ENCODE measurements around the gene THSD4. TPM values are rescaled to one million over a fixed set of nuclear protein-coding genes. Genes with fewer than 3 reads are reported as not detected.

Gene THSD4
- total RNA-seq, 2 donors from 2014 or later, result not detected

- ATAC-seq (no peak), DNase-seq (ENCODE audit: low spot score) (no peak)
- no peaks in the 10 kb centered on the region for H3K36me3 Mint-ChIP-seq
- H3K9me3 Mint-ChIP-seq, result no peaks in the 10 kb centered on the region
- no peak overlapping the region for H3K27ac Mint-ChIP-seq
- peaks cover 10 to 43% of the 10 kb centered on the region in 2 donors for H3K27me3 Mint-ChIP-seq
- H3K4me1 Mint-ChIP-seq (ENCODE audit: low read depth in 2 of 2), result no peaks in the 10 kb centered on the region
- no peak overlapping the region for H3K4me3 Mint-ChIP-seq
Observed at GRCh38 chr15:71512682-71513006, 397.4 kb downstream of the THSD4 start.

GRCh38 chr15:71515375-71516186, 400.3 kb downstream of the THSD4 start:
- Mint-ChIP-seq H3K27ac (no peak overlapping the region), H3K4me1 (ENCODE audit: low read depth in 2 of 2) (no peaks in the 10 kb centered on the region), H3K9me3 (no peaks in the 10 kb centered on the region), H3K4me3 (no peak overlapping the region), H3K27me3 (peaks cover 17 to 61% of the 10 kb centered on the region in 2 donors), H3K36me3 (no peaks in the 10 kb centered on the region)
- DNase-seq (ENCODE audit: low spot score) (no peak), ATAC-seq (no peak)

GRCh38 chr15:71517751-71518150, 402.5 kb downstream of the THSD4 start:
- H3K9me3 Mint-ChIP-seq, result no peaks in the 10 kb centered on the region
- H3K4me1 Mint-ChIP-seq (ENCODE audit: low read depth in 2 of 2), result no peaks in the 10 kb centered on the region
- ATAC-seq (peak in 1 of 2 donors; percentile 21), DNase-seq (ENCODE audit: low spot score) (no peak)
- H3K4me3 Mint-ChIP-seq, result no peak overlapping the region
- peaks cover 19 to 68% of the 10 kb centered on the region in 2 donors for H3K27me3 Mint-ChIP-seq
- no peak overlapping the region for H3K27ac Mint-ChIP-seq
- H3K36me3 Mint-ChIP-seq, result no peaks in the 10 kb centered on the region

GRCh38 chr15:71518661-71519060, 403.4 kb downstream of the THSD4 start:
- H3K9me3 Mint-ChIP-seq, result no peaks in the 10 kb centered on the region
- H3K4me3 Mint-ChIP-seq, result no peak overlapping the region
- no peaks in the 10 kb centered on the region for H3K4me1 Mint-ChIP-seq (ENCODE audit: low read depth in 2 of 2)
- H3K27ac Mint-ChIP-seq, result no peak overlapping the region
- DNase-seq (ENCODE audit: low spot score) (no peak), ATAC-seq (no peak)
- H3K27me3 Mint-ChIP-seq, result peaks cover 22 to 66% of the 10 kb centered on the region in 2 donors
- H3K36me3 Mint-ChIP-seq, result no peaks in the 10 kb centered on the region

DNA sequence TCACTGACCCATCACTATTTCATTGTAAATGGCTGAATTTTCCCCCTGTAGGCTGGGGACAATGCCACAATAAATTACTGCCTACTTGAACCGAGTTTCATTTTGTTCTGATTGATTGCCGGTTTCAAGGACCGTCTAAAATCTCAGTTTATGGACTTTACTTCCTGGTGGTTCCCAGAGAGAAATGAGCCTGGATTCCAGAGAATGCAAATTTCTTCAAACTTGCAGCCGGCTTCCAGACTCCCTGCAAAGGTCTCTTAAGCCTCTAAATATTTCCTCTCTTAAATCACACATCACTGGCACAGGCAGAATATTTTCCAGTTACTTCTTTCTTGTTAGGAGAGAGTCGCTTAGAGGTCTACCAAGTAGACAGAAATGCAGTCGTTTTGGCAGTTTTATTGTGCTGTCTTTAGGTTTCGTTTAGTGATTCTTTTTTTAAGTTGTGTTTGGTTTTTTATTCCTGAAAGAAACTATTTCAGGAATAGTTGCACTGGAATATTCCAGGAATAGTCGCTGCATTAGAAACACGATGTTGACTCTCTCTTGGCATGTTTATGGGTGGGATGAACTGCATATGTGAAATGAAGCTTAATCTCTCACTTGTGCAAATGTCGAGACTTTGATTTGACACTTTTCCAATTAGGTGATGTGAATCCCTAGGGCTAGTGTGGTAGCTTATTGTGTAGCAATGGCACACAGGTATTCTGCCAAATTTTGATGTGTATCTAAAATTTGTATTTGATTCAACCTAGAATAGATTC, 411.0 kb downstream of the THSD4 start:
- ATAC-seq (no peak), DNase-seq (ENCODE audit: low spot score) (no peak)
- H3K9me3 Mint-ChIP-seq, result no peaks in the 10 kb centered on the region
- peaks cover 34 to 70% of the 10 kb centered on the region in 2 donors for H3K27me3 Mint-ChIP-seq
- no peak overlapping the region for H3K27ac Mint-ChIP-seq
- no peak overlapping the region for H3K4me3 Mint-ChIP-seq
- H3K36me3 Mint-ChIP-seq, result no peaks in the 10 kb centered on the region
- H3K4me1 Mint-ChIP-seq (ENCODE audit: low read depth in 2 of 2), result no peaks in the 10 kb centered on the region

- ATAC-seq (no peak), DNase-seq (ENCODE audit: low spot score) (no peak)
- Mint-ChIP-seq H3K36me3 (no peaks in the 10 kb centered on the region), H3K27ac (no peak overlapping the region), H3K9me3 (peaks cover 3% of the 10 kb centered on the region), H3K4me1 (ENCODE audit: low read depth in 2 of 2) (no peaks in the 10 kb centered on the region), H3K4me3 (no peak overlapping the region), H3K27me3 (peaks cover 29 to 55% of the 10 kb centered on the region in 2 donors)
Observed at GRCh38 chr15:71529361-71529760, 414.1 kb downstream of the THSD4 start.

- H3K4me3 Mint-ChIP-seq, result no peak overlapping the region
- no peaks in the 10 kb centered on the region for H3K36me3 Mint-ChIP-seq
- no peaks in the 10 kb centered on the region for H3K4me1 Mint-ChIP-seq (ENCODE audit: low read depth in 2 of 2)
- H3K27me3 Mint-ChIP-seq, result peaks cover 29 to 50% of the 10 kb centered on the region in 2 donors
- H3K27ac Mint-ChIP-seq, result no peak overlapping the region
- H3K9me3 Mint-ChIP-seq, result peaks cover 3% of the 10 kb centered on the region
- DNase-seq (ENCODE audit: low spot score) (no peak), ATAC-seq (no peak)
Observed at GRCh38 chr15:71530116-71530515, 414.8 kb downstream of the THSD4 start.

GRCh38 chr15:71532994-71533393, 417.7 kb downstream of the THSD4 start:
- DNase-seq (ENCODE audit: low spot score), result no peak
- Mint-ChIP-seq H3K4me1 (ENCODE audit: low read depth in 2 of 2) (no peaks in the 10 kb centered on the region), H3K36me3 (no peaks in the 10 kb centered on the region)

DNA sequence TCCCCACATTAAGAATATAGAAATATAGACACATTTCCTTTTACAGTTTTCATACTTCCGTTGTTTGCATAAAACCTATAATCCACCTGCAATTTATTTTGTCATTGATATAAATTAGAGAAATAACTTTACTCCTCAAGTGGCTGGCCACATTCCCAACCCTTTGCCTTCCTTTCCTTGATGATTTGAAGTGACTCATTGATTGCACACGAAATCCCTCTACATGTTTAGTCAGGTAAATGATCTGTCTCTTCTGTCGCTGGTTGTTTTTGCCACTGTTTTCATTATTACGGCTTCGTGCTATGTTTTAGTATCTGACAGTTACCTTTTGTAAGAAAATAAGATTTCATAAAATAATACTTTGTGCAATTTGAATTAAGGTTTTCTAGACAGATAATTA, 422.9 kb downstream of the THSD4 start:
- ATAC-seq (no peak), DNase-seq (ENCODE audit: low spot score) (no peak)
- Mint-ChIP-seq H3K9me3 (no peaks in the 10 kb centered on the region), H3K4me3 (no peak overlapping the region), H3K36me3 (no peaks in the 10 kb centered on the region), H3K27ac (no peak overlapping the region), H3K4me1 (ENCODE audit: low read depth in 2 of 2) (no peaks in the 10 kb centered on the region), H3K27me3 (peaks cover 16 to 36% of the 10 kb centered on the region in 2 donors)

More at GRCh38 chr15:71532994-71533393, 417.7 kb downstream of the THSD4 start:
- H3K4me3 Mint-ChIP-seq, result no peak overlapping the region
- ATAC-seq, result no peak
- H3K27me3 Mint-ChIP-seq, result peaks cover 22 to 50% of the 10 kb centered on the region in 2 donors
- H3K27ac Mint-ChIP-seq, result no peak overlapping the region
- H3K9me3 Mint-ChIP-seq, result peaks cover 3% of the 10 kb centered on the region

DNA sequence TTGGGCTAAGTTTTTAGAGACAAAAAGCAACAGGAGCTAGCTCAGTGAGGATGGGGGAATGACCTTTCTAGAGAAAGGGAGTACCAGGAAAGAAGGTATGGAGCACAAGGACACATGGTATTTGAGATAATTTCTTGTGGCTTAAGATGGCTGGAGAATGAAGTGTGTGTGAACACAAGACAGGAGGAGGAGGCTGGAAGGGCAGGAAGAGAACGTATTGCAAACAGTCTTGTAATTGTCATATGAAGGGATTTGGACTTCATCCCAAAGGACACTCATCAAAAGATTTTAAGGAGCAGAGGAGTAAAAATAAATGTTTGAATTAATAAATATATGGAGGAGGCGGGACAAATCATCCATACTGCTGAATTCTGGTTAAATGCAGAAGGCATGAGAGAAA, 426.5 kb downstream of the THSD4 start:
- H3K4me3 Mint-ChIP-seq, result no peak overlapping the region
- no peaks in the 10 kb centered on the region for H3K36me3 Mint-ChIP-seq
- ATAC-seq (no peak), DNase-seq (ENCODE audit: low spot score) (no peak)
- H3K27ac Mint-ChIP-seq, result no peak overlapping the region
- peaks cover 15 to 35% of the 10 kb centered on the region in 2 donors for H3K27me3 Mint-ChIP-seq
- no peaks in the 10 kb centered on the region for H3K9me3 Mint-ChIP-seq
- no peaks in the 10 kb centered on the region for H3K4me1 Mint-ChIP-seq (ENCODE audit: low read depth in 2 of 2)

- H3K27me3 Mint-ChIP-seq, result peaks cover 10 to 31% of the 10 kb centered on the region in 2 donors
- no peak for ATAC-seq
- no peaks in the 10 kb centered on the region for H3K36me3 Mint-ChIP-seq
- no peak overlapping the region for H3K27ac Mint-ChIP-seq
- no peak overlapping the region for H3K4me3 Mint-ChIP-seq
- H3K4me1 Mint-ChIP-seq (ENCODE audit: low read depth in 2 of 2), result no peaks in the 10 kb centered on the region
- no peak for DNase-seq (ENCODE audit: low spot score)
- no peaks in the 10 kb centered on the region for H3K9me3 Mint-ChIP-seq
Observed at GRCh38 chr15:71542836-71543235, 427.6 kb downstream of the THSD4 start.

- H3K36me3 Mint-ChIP-seq, result no peaks in the 10 kb centered on the region
- H3K27ac Mint-ChIP-seq, result no peak overlapping the region
- no peaks in the 10 kb centered on the region for H3K4me1 Mint-ChIP-seq (ENCODE audit: low read depth in 2 of 2)
- H3K9me3 Mint-ChIP-seq, result no peaks in the 10 kb centered on the region
- peaks cover 10 to 31% of the 10 kb centered on the region in 2 donors for H3K27me3 Mint-ChIP-seq
- no peak overlapping the region for H3K4me3 Mint-ChIP-seq
- no peak for ATAC-seq
- DNase-seq (ENCODE audit: low spot score), result no peak
Observed at GRCh38 chr15:71543413-71543812, 428.1 kb downstream of the THSD4 start.

DNA sequence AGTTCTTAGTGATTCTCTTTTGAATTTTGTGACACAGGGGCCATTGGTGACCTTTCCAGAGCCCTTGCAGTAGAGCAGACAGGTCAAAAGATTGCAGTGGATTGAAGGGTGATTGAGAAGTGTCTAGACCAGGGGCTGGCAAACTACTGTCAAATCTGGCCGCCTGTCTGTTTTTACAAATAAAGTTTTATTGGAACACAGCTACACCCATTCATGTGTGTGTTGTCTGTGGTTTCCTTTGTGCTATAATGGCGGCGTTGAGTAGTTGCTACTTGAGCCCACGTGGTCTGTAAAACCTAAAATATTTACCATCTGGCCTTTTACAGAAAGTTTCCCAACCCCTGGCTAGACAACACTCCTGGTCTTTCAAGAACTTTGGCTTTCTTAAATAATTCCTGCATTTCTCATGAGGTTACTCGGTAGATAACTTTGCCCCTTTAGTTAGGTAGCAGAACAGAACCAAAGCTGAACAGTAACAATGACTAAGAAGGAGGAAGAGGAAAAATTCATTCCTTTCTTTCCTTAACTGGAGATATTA, 430.0 kb downstream of the THSD4 start:
- Mint-ChIP-seq H3K4me3 (no peak overlapping the region), H3K36me3 (no peaks in the 10 kb centered on the region), H3K27ac (no peak overlapping the region), H3K4me1 (ENCODE audit: low read depth in 2 of 2) (no peaks in the 10 kb centered on the region), H3K27me3 (peaks cover 12 to 28% of the 10 kb centered on the region in 2 donors), H3K9me3 (no peaks in the 10 kb centered on the region)
- ATAC-seq, result no peak
- no peak for DNase-seq (ENCODE audit: low spot score)

GRCh38 chr15:71545923-71546322, 430.7 kb downstream of the THSD4 start:
- H3K4me1 Mint-ChIP-seq (ENCODE audit: low read depth in 2 of 2), result no peaks in the 10 kb centered on the region
- no peak overlapping the region for H3K27ac Mint-ChIP-seq
- ATAC-seq (no peak), DNase-seq (ENCODE audit: low spot score) (no peak)
- peaks cover 13 to 28% of the 10 kb centered on the region in 2 donors for H3K27me3 Mint-ChIP-seq
- no peak overlapping the region for H3K4me3 Mint-ChIP-seq
- no peaks in the 10 kb centered on the region for H3K9me3 Mint-ChIP-seq
- no peaks in the 10 kb centered on the region for H3K36me3 Mint-ChIP-seq

Data from natural killer cell treated with Interleukin-12 subunit alpha and Interleukin-12 subunit beta and Interleukin-15 and Interleukin-18, amount 100 ng/mL, for 72 hours (primary cell).